Measurements from ENCODE around the gene HCST. TPM values are rescaled to one million over a fixed set of nuclear protein-coding genes. Genes with fewer than 3 reads are reported as not detected.

The HCST gene
- 0.25 to 0.75 TPM (median 0.60 TPM) in 3 of 5 replicates, not detected in the others for total RNA-seq (2022; extraction: Qiagen RNA extraction; ENCODE audit: low read depth)

DNA sequence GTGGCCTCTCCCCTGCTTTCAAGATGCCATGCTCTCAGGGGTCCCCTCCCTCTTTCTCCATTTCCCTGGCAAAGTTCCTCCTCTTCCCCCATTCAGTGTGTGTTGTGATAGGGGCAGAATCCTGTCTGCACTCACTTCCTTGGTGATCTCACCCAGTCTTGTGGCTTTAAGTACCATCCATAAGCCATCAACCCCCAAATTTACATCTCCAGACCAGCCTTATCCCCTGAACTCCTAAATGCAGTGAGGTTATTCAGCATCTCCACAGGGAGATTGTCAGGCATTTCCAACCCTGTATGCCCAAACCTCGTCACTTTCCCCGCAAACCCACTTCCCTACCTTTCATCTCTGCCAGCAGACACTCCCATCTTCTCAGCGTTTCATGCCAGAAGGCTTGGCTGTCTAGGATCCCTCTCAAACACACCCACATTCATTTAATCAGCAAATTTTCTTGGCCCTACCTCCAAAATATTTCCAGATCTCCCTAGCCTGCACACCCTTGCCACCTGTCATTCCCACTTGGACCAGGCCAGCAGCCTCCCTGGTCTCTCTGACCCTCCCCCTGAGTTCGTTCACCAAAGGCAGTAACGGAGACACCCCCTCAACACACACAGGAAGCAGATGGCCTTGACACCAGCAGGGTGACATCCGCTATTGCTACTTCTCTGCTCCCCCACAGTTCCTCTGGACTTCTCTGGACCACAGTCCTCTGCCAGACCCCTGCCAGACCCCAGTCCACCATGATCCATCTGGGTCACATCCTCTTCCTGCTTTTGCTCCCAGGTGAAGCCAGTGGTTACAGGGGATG, at the start of gene HCST:
HCST (plus strand) TSS at position 676 of the 808 bp plus-strand sequence; CDS start at position 741, 65 bp downstream.

GRCh38 chr19:35856546-35857149, 45.7 kb upstream of the HCST start, which contains the start of gene KIRREL2:
Gene KIRREL2 (plus strand): TSS chr19:35856911. CDS start chr19:35857120, 209 bp downstream.

DNA sequence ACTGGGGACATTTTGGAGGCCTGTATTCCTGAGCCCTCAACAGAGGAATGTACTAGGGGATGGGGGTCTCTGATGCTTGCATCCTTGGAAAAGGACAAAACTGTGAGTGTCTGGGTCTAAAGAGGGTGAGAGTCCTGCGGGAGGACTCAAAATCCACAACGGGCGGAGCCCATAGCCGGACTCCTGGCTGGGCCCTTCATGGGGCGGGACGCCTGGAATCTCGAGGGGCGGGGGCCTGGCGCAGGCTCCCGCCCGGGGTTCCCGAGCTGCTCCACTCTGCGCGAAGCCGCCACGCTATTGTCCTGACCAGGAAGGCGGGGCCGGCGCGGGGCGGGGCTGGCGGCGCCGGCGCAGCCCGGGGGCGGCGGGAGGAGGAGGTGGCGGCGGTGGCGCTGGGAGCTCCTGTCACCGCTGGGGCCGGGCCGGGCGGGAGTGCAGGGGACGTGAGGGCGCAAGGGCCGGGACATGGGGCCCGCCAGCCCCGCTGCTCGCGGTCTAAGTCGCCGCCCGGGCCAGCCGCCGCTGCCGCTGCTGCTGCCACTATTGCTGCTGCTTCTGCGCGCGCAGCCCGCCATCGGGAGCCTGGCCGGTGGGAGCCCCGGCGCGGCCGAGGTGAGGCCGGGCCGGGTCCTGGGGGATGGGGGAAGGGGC, 34.0 kb upstream of the HCST start, which contains the start of gene APLP1:
APLP1 (plus strand) TSS at position 403 of the 651 bp plus-strand sequence; CDS start at position 466, 63 bp downstream.

GRCh38 chr19:35908010-35908441, 5.7 kb downstream of the HCST start, which contains the start of gene TYROBP:
Gene TYROBP (minus strand): TSS chr19:35908295. CDS start chr19:35908228, 67 bp downstream.

GRCh38 chr19:35935911-35936737, 33.8 kb downstream of the HCST start, which contains the start of gene LRFN3:
Gene LRFN3 (plus strand): TSS chr19:35936374. CDS start chr19:35939426, 3,052 bp downstream.

Other genes starting within 250 kb of the HCST start
- 0.64 to 1.2 TPM (median 0.84 TPM) in 5 replicates for gene UPK1A, start 236.0 kb upstream of the HCST start, total RNA-seq (2022; extraction: Qiagen RNA extraction; ENCODE audit: low read depth)
- 0.05 TPM in 1 of 5 replicates, not detected in the others for gene ZBTB32, start 198.0 kb upstream of the HCST start, total RNA-seq (2022; extraction: Qiagen RNA extraction; ENCODE audit: low read depth)
- gene KMT2B, start 184.5 kb upstream of the HCST start, total RNA-seq (2022; extraction: Qiagen RNA extraction; ENCODE audit: low read depth) = 47.8 to 63.3 TPM (median 58.5 TPM) in 5 replicates
- 10.2 to 13.0 TPM (median 11.9 TPM) in 5 replicates for gene IGFLR1, start 160.1 kb upstream of the HCST start, total RNA-seq (2022; extraction: Qiagen RNA extraction; ENCODE audit: low read depth)
- 23.0 to 29.3 TPM (median 28.6 TPM) in 5 replicates for gene U2AF1L4, start 157.1 kb upstream of the HCST start, total RNA-seq (2022; extraction: Qiagen RNA extraction; ENCODE audit: low read depth)
- gene PSENEN, start 156.9 kb upstream of the HCST start, total RNA-seq (2022; extraction: Qiagen RNA extraction; ENCODE audit: low read depth) = 273 to 299 TPM (median 279 TPM) in 5 replicates
- 20.7 to 27.8 TPM (median 21.4 TPM) in 5 replicates for gene LIN37, start 154.0 kb upstream of the HCST start, total RNA-seq (2022; extraction: Qiagen RNA extraction; ENCODE audit: low read depth)
- 0.16 to 0.34 TPM (median 0.20 TPM) in 5 replicates for gene HSPB6, start 145.5 kb upstream of the HCST start, total RNA-seq (2022; extraction: Qiagen RNA extraction; ENCODE audit: low read depth)
- 27.5 to 38.7 TPM (median 32.5 TPM) in 5 replicates for gene PROSER3, start 144.4 kb upstream of the HCST start, total RNA-seq (2022; extraction: Qiagen RNA extraction; ENCODE audit: low read depth)
- gene ARHGAP33, start 127.0 kb upstream of the HCST start, total RNA-seq (2022; extraction: Qiagen RNA extraction; ENCODE audit: low read depth) = 3.5 to 9.2 TPM (median 6.2 TPM) in 5 replicates
- 0.27 to 0.66 TPM (median 0.41 TPM) in 4 of 5 replicates, not detected in the other for gene PRODH2, start 89.7 kb upstream of the HCST start, total RNA-seq (2022; extraction: Qiagen RNA extraction; ENCODE audit: low read depth)
- 0.17 to 0.77 TPM (median 0.42 TPM) in 5 replicates for gene NPHS1, start 50.0 kb upstream of the HCST start, total RNA-seq (2022; extraction: Qiagen RNA extraction; ENCODE audit: low read depth)
- 0.44 to 0.74 TPM (median 0.58 TPM) in 5 replicates for gene KIRREL2, start 45.6 kb upstream of the HCST start, total RNA-seq (2022; extraction: Qiagen RNA extraction; ENCODE audit: low read depth)
- 82.7 to 99.7 TPM (median 88.7 TPM) in 5 replicates for gene APLP1, start 34.0 kb upstream of the HCST start, total RNA-seq (2022; extraction: Qiagen RNA extraction; ENCODE audit: low read depth)
- gene NFKBID, start 2.0 kb upstream of the HCST start, total RNA-seq (2022; extraction: Qiagen RNA extraction; ENCODE audit: low read depth) = 6.5 to 8.9 TPM (median 7.4 TPM) in 5 replicates
- gene TYROBP, start 5.8 kb downstream of the HCST start, total RNA-seq (2022; extraction: Qiagen RNA extraction; ENCODE audit: low read depth) = 0.31 TPM in 1 of 5 replicates, not detected in the others
- gene LRFN3, start 33.8 kb downstream of the HCST start, total RNA-seq (2022; extraction: Qiagen RNA extraction; ENCODE audit: low read depth) = 11.7 to 28.8 TPM (median 20.5 TPM) in 5 replicates
- 36.8 to 48.3 TPM (median 46.4 TPM) in 5 replicates for gene SDHAF1, start 92.7 kb downstream of the HCST start, total RNA-seq (2022; extraction: Qiagen RNA extraction; ENCODE audit: low read depth)
- gene SYNE4, start 106.3 kb downstream of the HCST start, total RNA-seq (2022; extraction: Qiagen RNA extraction; ENCODE audit: low read depth) = 0.17 to 0.63 TPM (median 0.31 TPM) in 5 replicates
- gene ALKBH6, start 111.7 kb downstream of the HCST start, total RNA-seq (2022; extraction: Qiagen RNA extraction; ENCODE audit: low read depth) = 23.6 to 26.4 TPM (median 24.6 TPM) in 5 replicates
- 0.49 to 1.2 TPM (median 0.69 TPM) in 5 replicates for gene CLIP3, start 130.3 kb downstream of the HCST start, total RNA-seq (2022; extraction: Qiagen RNA extraction; ENCODE audit: low read depth)
- gene THAP8, start 151.8 kb downstream of the HCST start, total RNA-seq (2022; extraction: Qiagen RNA extraction; ENCODE audit: low read depth) = 4.7 to 7.1 TPM (median 5.8 TPM) in 5 replicates
- 23.0 to 30.7 TPM (median 27.6 TPM) in 5 replicates for gene WDR62, start 152.4 kb downstream of the HCST start, total RNA-seq (2022; extraction: Qiagen RNA extraction; ENCODE audit: low read depth)
- 0.36 to 0.52 TPM (median 0.37 TPM) in 4 of 5 replicates, not detected in the other for gene OVOL3, start 208.6 kb downstream of the HCST start, total RNA-seq (2022; extraction: Qiagen RNA extraction; ENCODE audit: low read depth)
- gene POLR2I, start 212.3 kb downstream of the HCST start, total RNA-seq (2022; extraction: Qiagen RNA extraction; ENCODE audit: low read depth) = 220 to 257 TPM (median 244 TPM) in 5 replicates
- gene TBCB, start 212.9 kb downstream of the HCST start, total RNA-seq (2022; extraction: Qiagen RNA extraction; ENCODE audit: low read depth) = 430 to 525 TPM (median 509 TPM) in 5 replicates
- 1,600 to 2,176 TPM (median 2,055 TPM) in 5 replicates for gene CAPNS1, start 237.5 kb downstream of the HCST start, total RNA-seq (2022; extraction: Qiagen RNA extraction; ENCODE audit: low read depth)
- not detected in 5 replicates for gene COX7A1, start 249.9 kb downstream of the HCST start, total RNA-seq (2022; extraction: Qiagen RNA extraction; ENCODE audit: low read depth)

Data from A549 treated with DMSO at 1 μM for 4 hours (cell line).